Large intestine (tissue), 3 donors: ENCODE results near the gene SNTB2. TPM values are rescaled to one million over a fixed set of nuclear protein-coding genes. Genes with fewer than 3 reads are reported as not detected.

Experiments used
- DNase-seq, 2 donors: peaks; one replicate each; pipeline versions ENCODE4 v3.0.0 to v3.0.0-alpha.2; 2013
- H3K27ac ChIP-seq: one replicate; pipeline ENCODE4 v1.5.1; 2013; ENCODE audit warnings: low read length
- H3K27me3 ChIP-seq: 2 replicates; pipeline ENCODE4 v1.6.1; 2013; ENCODE audit warnings: low read length; ENCODE audit not compliant: control insufficient read depth, insufficient read depth
- H3K36me3 ChIP-seq: 2 replicates; pipeline ENCODE4 v1.6.1; 2013; ENCODE audit warnings: low read length; ENCODE audit not compliant: control insufficient read depth, insufficient read depth
- H3K4me1 ChIP-seq: one replicate; pipeline ENCODE4 v1.6.1; 2013; ENCODE audit warnings: low read length; ENCODE audit not compliant: control insufficient read depth, insufficient read depth
- H3K4me3 ChIP-seq: one replicate; pipeline ENCODE4 v1.5.1; 2013; ENCODE audit warnings: low read length
- H3K9me3 ChIP-seq: one replicate; pipeline ENCODE4 v1.6.1; 2013; ENCODE audit warnings: mild to moderate bottlenecking, low read depth, low read length, moderate library complexity; ENCODE audit not compliant: control insufficient read depth
- WGBS: methylation state at CpG from one replicate; pipeline ENCODE4 v1.1.5; 2013; ENCODE audit warnings: low lambda C conversion rate; ENCODE audit not compliant: insufficient coverage; 5-methylcytosine and 5-hydroxymethylcytosine counted together
- polyA plus RNA-seq: library from polyadenylated mRNA; unstranded; fragments of 120-200 nt; gene quantifications from one replicate; pipeline ENCODE4 v1.2.1, GENCODE V29; 2013

The SNTB2 gene
- polyA plus RNA-seq, 1 donor: 8.8 TPM

DNA sequence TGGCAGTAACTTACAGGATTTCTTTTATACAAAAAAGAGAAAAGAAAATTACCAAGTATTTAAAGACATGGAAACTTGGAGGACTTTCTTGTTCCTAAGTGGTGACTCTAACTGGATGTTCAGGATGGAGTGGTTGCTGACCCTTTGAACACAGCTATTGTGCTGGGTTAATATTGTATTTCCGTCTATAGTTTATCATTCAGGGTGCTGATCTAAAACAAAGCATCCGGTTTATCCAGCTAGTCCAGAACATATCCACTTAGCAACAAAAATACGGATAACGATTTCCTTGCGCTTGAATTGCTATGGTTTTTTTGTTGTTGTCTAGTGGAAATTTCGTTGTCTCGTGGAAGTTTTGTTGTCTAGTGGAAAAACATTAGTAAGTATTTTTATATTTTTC lies 38.2 kb downstream of the SNTB2 start:
- Histone ChIP-seq H3K36me3 (no peaks in the 10 kb centered on the region), H3K4me1 (no peaks in the 10 kb centered on the region), H3K27me3 (no peaks in the 10 kb centered on the region), H3K4me3 (no peak overlapping the region), H3K27ac (no peak overlapping the region), H3K9me3 (no peaks in the 10 kb centered on the region)
- WGBS: 75% methylated on average over 4 of the region's 7 CpGs
- DNase-seq: peak; percentile 2 to 3

DNA sequence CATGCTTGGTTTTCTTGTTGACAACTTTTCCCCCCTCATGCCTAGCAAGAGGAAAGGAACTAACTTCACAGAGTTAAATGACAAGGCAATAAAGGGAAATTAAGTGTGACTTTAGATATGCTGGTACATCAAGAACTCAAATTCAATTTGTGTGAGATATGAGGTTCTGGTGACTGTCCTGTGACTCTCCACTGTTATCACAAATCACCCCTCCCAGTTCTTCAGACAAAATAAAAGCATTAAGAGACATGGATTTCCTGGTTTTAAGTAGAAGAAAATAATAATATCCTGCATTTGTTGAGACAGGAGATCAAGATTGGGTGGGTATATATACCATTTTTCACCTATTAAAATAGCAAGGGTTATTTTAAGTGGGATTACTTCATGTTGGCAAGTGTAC lies 46.2 kb downstream of the SNTB2 start:
- DNase-seq: no peak
- H3K27me3 ChIP-seq: no peaks in the 10 kb centered on the region
- no peaks in the 10 kb centered on the region for H3K4me1 ChIP-seq
- no peaks in the 10 kb centered on the region for H3K9me3 ChIP-seq
- no peak overlapping the region for H3K27ac ChIP-seq
- H3K36me3 ChIP-seq: no peaks in the 10 kb centered on the region
- H3K4me3 ChIP-seq: no peak overlapping the region

GRCh38 chr16:69234460-69234859 lies 47.5 kb downstream of the SNTB2 start:
- H3K36me3 ChIP-seq: no peaks in the 10 kb centered on the region
- no peaks in the 10 kb centered on the region for H3K9me3 ChIP-seq
- 50% methylated on average over 1 of the region's 3 CpGs for WGBS
- H3K27ac ChIP-seq: no peak overlapping the region
- H3K4me3 ChIP-seq: no peak overlapping the region
- no peak for DNase-seq
- no peaks in the 10 kb centered on the region for H3K27me3 ChIP-seq
- no peaks in the 10 kb centered on the region for H3K4me1 ChIP-seq

DNA sequence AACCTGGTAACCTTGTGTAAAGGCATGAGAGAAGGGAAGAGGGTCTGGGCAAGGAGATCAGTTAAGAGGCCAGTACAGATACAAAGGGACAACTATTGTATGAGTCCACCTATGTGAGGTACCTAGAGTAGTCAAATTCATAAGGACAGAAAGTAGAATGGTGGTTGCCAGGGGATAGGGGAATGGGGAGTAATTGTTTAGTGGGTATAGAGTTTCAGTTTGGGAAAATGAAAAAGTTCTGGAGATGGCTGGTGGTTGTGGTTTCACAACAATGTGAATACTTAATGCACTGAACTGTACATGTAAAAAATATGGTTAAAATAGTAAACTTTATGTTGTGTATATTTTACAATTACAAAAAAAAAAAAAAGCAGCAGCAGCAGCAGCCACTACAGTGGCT lies 49.4 kb downstream of the SNTB2 start:
- H3K36me3 ChIP-seq: no peaks in the 10 kb centered on the region
- H3K27me3 ChIP-seq: no peaks in the 10 kb centered on the region
- no peaks in the 10 kb centered on the region for H3K4me1 ChIP-seq
- H3K27ac ChIP-seq: no peak overlapping the region
- no peaks in the 10 kb centered on the region for H3K9me3 ChIP-seq
- H3K4me3 ChIP-seq: no peak overlapping the region
- DNase-seq: no peak

- no peaks in the 10 kb centered on the region for H3K27me3 ChIP-seq
- no peaks in the 10 kb centered on the region for H3K9me3 ChIP-seq
- WGBS: 100% methylated on average over 1 of the region's 3 CpGs
- H3K4me1 ChIP-seq: no peaks in the 10 kb centered on the region
- no peak overlapping the region for H3K4me3 ChIP-seq
- no peak overlapping the region for H3K27ac ChIP-seq
- H3K36me3 ChIP-seq: no peaks in the 10 kb centered on the region
- DNase-seq: no peak
Observed at GRCh38 chr16:69237296-69237695, 50.3 kb downstream of the SNTB2 start.

GRCh38 chr16:69239851-69240250 lies 52.9 kb downstream of the SNTB2 start:
- no CpG with 5 or more reads among the region's 1 CpG for WGBS
- H3K4me1 ChIP-seq: no peaks in the 10 kb centered on the region
- no peak for DNase-seq
- no peaks in the 10 kb centered on the region for H3K9me3 ChIP-seq
- H3K27me3 ChIP-seq: no peaks in the 10 kb centered on the region
- no peak overlapping the region for H3K4me3 ChIP-seq
- H3K36me3 ChIP-seq: no peaks in the 10 kb centered on the region
- H3K27ac ChIP-seq: no peak overlapping the region

GRCh38 chr16:69240331-69240730 lies 53.4 kb downstream of the SNTB2 start:
- DNase-seq: no peak
- 100% methylated on average over 1 of the region's 2 CpGs for WGBS
- Histone ChIP-seq H3K36me3 (no peaks in the 10 kb centered on the region), H3K4me3 (no peak overlapping the region), H3K27ac (no peak overlapping the region), H3K4me1 (no peaks in the 10 kb centered on the region), H3K27me3 (no peaks in the 10 kb centered on the region), H3K9me3 (no peaks in the 10 kb centered on the region)

DNA sequence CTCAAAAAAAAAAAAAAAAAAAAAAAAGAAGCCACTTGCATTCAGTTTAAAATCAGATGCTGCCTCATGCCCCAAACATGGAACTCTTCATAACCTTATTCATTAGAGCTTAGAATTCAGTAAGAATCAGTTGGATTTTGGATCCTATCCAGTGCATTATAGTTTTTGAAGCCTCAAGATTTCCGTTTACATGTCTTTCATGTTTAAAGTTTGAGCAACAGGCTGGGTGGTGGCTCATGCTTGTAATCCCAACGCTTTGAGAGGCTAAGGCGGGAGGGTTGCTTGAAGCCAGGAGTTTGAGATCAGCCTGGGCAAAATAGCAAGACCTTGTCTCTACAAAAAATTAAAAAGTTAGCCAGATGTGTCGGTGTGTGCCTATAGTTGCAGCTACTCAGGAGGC lies 55.0 kb downstream of the SNTB2 start:
- WGBS: 100% methylated on average over 1 of the region's 4 CpGs
- Histone ChIP-seq H3K27me3 (no peaks in the 10 kb centered on the region), H3K4me3 (no peak overlapping the region), H3K4me1 (no peaks in the 10 kb centered on the region), H3K36me3 (peaks cover 4% of the 10 kb centered on the region), H3K27ac (no peak overlapping the region), H3K9me3 (no peaks in the 10 kb centered on the region)
- DNase-seq: no peak

DNA sequence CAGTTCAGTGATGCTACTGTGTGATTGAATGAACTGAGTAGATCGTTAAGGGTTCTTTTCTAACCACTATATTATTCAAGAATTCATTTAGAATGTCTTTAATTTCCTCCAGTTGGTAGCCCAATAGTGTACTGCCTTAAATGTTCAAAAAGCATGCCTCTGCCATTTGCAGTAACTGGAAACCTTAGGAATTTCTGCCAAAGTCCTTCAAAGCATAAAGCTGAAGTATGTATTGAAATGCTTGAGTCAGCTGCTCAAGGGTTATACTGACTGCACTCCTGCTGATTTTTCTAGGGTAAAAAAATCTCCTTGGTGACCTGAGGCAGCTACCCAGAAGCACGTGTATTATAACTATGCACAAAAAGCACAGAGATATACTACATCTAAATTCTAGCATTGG lies 56.5 kb downstream of the SNTB2 start:
- Histone ChIP-seq H3K27me3 (no peaks in the 10 kb centered on the region), H3K36me3 (peaks cover 9% of the 10 kb centered on the region), H3K27ac (no peak overlapping the region), H3K4me1 (no peaks in the 10 kb centered on the region), H3K9me3 (no peaks in the 10 kb centered on the region), H3K4me3 (no peak overlapping the region)
- WGBS: no CpG with 5 or more reads among the region's 2 CpGs
- DNase-seq: no peak

DNA sequence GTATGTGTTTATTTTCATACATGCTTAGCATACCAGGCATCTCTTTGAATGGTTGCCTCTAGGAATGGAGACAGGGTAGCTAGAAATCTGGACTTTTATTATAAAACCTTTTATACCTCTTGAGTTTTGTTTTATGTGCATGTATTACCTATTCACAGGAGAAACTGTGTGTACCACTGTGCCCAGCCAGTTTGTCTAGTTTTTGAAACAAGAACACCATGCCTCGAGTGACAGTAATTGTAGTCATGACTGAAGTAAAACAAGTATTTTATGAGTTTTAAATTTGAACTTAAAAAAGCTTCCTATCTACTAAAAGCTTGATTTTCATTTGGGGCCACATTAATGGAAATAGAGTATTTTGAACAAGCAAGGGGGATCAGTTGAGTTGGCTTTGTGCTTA lies 57.4 kb downstream of the SNTB2 start:
- no peak for DNase-seq
- whole genome bisulfite sequencing: no CpG with 5 or more reads among the region's 1 CpG
- no peak overlapping the region for H3K27ac ChIP-seq
- H3K9me3 ChIP-seq: no peaks in the 10 kb centered on the region
- no peaks in the 10 kb centered on the region for H3K4me1 ChIP-seq
- H3K36me3 ChIP-seq: peaks cover 9% of the 10 kb centered on the region
- no peaks in the 10 kb centered on the region for H3K27me3 ChIP-seq
- no peak overlapping the region for H3K4me3 ChIP-seq

DNA sequence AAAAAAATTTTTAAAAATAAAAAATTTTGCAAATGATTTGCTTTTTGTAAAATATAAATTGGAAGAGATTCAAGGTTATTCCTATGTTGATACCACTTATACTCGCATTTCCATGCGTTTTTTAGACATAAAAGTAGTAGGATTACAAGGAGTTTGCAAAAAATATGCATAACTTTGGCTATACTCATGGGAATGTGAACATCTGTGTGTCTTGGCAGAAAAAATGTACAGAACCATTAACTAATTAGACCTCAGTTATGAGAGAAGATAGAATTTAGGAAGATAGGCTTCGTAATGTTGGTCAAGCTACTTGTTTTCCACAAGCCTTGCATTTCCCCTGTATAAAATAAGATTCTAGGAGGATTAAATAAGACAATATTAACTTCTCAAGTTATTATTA lies 63.1 kb downstream of the SNTB2 start:
- DNase-seq: no peak
- Histone ChIP-seq H3K27ac (no peak overlapping the region), H3K4me1 (no peaks in the 10 kb centered on the region), H3K4me3 (no peak overlapping the region), H3K9me3 (no peaks in the 10 kb centered on the region), H3K27me3 (no peaks in the 10 kb centered on the region), H3K36me3 (peaks cover 9% of the 10 kb centered on the region)
- WGBS: 92% methylated on average over 2 of the region's 3 CpGs
